Measurements from ENCODE around the gene KRT85.

KRT85 gene

DNA sequence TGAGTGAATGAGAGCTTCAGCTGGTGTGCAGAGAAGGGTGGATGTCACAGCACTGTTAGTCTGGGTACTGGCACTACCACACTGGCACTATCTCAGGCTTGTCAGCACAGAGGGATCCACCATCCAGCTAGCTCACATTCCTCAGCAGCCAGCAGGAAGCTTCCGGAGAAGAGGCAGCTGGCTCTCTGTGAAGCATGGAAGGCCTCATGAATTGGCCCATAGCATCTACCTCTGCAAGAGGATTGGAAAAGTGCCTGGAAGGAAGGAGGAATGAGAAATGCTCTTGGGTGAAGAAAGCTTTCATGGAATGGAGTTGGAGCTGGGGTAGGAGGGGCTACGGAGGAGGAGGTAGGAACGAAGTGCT is 56.0 kb downstream of the KRT85 start:
- Histone ChIP-seq H3K27me3 (ENCODE audit: control insufficient read depth, insufficient read depth, low read length) (no peaks in the 10 kb centered on the region), H3K9me3 (ENCODE audit: control insufficient read depth, low read length) (no peaks in the 10 kb centered on the region), H3K9ac (no peak overlapping the region), H3K4me2 (ENCODE audit: low read length) (no peak overlapping the region), H3K4me1 (peaks cover 9% of the 10 kb centered on the region), H2AFZ (no peak overlapping the region), H3K4me3 (ENCODE audit: low read depth, low read length) (no peak overlapping the region), H3K79me2 (no peaks in the 10 kb centered on the region), H3K36me3 (ENCODE audit: control insufficient read depth, insufficient read depth, low read length) (no peaks in the 10 kb centered on the region), H3K27ac (no peak overlapping the region)
- TF ChIP-seq, protein P1, sequence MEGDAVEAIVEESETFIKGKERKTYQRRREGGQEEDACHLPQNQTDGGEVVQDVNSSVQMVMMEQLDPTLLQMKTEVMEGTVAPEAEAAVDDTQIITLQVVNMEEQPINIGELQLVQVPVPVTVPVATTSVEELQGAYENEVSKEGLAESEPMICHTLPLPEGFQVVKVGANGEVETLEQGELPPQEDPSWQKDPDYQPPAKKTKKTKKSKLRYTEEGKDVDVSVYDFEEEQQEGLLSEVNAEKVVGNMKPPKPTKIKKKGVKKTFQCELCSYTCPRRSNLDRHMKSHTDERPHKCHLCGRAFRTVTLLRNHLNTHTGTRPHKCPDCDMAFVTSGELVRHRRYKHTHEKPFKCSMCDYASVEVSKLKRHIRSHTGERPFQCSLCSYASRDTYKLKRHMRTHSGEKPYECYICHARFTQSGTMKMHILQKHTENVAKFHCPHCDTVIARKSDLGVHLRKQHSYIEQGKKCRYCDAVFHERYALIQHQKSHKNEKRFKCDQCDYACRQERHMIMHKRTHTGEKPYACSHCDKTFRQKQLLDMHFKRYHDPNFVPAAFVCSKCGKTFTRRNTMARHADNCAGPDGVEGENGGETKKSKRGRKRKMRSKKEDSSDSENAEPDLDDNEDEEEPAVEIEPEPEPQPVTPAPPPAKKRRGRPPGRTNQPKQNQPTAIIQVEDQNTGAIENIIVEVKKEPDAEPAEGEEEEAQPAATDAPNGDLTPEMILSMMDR (IDR thresholded peaks at IDR 0.05): no peak

DNA sequence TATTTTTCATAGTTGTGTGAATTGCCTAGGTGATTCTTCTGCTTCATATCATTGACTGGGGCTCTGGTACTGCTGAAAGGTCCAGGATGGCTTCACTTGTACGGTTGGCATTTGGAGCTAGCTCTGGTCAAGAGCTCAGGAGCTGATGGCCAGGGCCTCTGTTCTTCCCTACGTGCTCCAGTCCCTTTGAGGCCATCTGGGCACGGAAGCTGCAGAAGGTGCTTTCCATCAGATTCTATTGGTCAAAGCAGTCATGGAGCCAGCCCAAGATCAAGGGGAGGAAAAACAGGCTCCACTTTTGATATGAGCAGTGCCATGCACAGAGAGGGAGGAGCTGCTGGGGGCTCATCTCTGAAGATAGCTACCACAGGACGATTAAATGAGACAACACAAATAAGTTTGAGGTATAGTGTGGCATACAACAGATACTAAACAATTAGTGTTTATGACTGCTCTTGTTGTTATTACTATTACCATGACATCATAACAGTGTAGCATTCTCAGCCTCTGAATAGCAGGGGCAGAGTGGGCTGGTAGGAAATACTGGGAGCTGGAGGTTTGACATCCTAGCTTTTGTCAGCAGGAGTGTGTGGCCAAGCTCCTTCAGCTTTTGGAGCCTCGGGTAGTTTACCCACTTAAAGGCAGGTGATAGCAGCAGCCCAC is 56.5 kb downstream of the KRT85 start:
- Histone ChIP-seq H3K79me2 (no peaks in the 10 kb centered on the region), H3K27me3 (ENCODE audit: control insufficient read depth, insufficient read depth, low read length) (no peaks in the 10 kb centered on the region), H3K27ac (no peak overlapping the region), H3K4me1 (peaks cover 9% of the 10 kb centered on the region), H2AFZ (no peak overlapping the region), H3K4me2 (ENCODE audit: low read length) (no peak overlapping the region), H3K4me3 (ENCODE audit: low read depth, low read length) (no peak overlapping the region), H3K9me3 (ENCODE audit: control insufficient read depth, low read length) (no peaks in the 10 kb centered on the region), H3K36me3 (ENCODE audit: control insufficient read depth, insufficient read depth, low read length) (no peaks in the 10 kb centered on the region), H3K9ac (no peak overlapping the region)
- TF ChIP-seq, protein P1 (IDR thresholded peaks at IDR 0.05): no peak
